Muscle of arm (tissue), 12 donors: ENCODE results near the gene LZTFL1. TPM values are rescaled to one million over a fixed set of nuclear protein-coding genes. Genes with fewer than 3 reads are reported as not detected.

Experiments used
- DNase-seq: peaks from one replicate; pipeline ENCODE4 v3.0.0-alpha.2; 2013
- polyA plus RNA-seq, 12 donors: library from polyadenylated mRNA; unstranded; fragments of 120-200 nt; gene quantifications; one replicate each; pipeline ENCODE4 v1.2.1, GENCODE V29; 2013; ENCODE audit not compliant: insufficient read length in 12 of 12

LZTFL1 gene
- polyA plus RNA-seq, 12 donors = 12.5 to 38.8 (median 18.0) TPM; not detected in 1

GRCh38 chr3:45816544-45816943 lies 25.4 kb downstream of the LZTFL1 start:
- DNase-seq = no peak

GRCh38 chr3:45814322-45814721 lies 27.6 kb downstream of the LZTFL1 start:
- DNase-seq = no peak

GRCh38 chr3:45807681-45808540 lies 34.0 kb downstream of the LZTFL1 start:
- no peak for DNase-seq

DNA sequence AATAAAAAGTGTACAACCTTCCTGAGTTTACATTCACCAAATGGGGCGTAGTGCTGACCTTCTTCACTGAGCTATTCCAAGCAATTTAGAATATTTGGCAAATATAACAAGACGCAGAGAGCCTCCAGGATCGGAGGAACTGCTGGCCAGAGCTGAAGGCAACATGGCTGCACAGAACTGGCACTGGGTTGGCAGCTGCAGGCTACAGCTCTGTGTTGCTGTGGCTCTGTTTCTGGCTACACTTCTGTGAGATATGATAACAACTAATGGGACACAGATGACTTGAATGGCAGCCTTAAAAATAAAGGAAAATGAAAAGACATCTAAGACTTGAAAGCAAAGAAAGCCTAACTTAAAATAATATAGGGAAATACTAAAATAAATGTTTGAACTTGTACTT lies 34.8 kb downstream of the LZTFL1 start:
- DNase-seq = no peak

DNA sequence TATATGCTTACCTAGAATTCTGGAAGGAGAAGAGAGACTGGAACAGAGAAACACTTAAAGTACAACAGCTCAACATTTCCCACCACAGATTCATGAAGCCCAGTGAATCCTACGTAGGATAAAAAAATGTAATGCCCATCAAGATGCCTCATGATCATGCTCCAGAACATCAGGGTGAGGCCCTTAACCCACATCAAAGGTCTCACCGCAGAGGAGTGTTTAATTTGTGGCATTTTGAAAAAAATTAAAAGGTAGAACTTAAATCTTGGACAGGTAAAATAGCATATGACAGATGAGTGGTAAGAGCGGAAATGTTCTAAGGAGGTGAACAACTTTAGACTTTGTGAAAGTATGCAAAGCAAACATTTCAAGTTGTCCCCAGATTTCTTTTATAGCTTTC lies 35.8 kb downstream of the LZTFL1 start:
- no peak for DNase-seq

- DNase-seq = no peak
Measured at GRCh38 chr3:45803252-45803935, 38.5 kb downstream of the LZTFL1 start.

DNA sequence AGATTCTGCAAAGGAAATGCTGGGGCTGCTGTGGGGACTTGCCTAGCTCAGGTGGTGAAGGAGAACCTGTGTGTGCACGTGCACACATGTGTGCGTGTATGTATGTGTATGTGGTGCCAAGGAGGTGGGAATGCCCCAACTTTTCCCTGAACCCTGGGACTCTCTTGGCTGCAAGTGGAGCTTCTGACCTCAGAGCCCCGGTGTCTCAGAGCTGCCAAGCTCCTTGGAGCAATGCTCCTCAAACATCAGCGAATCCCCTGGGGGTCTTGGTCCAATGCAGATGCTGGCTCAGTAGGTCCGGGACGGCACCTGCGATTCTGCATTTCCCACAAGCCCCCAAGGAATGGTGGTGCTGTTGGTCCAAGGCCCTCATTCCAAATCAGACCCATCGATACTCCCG lies 39.8 kb downstream of the LZTFL1 start:
- DNase-seq = no peak

- no peak for DNase-seq
Measured at GRCh38 chr3:45800611-45801010, 41.3 kb downstream of the LZTFL1 start.

- DNase-seq = no peak
Measured at GRCh38 chr3:45799586-45799985, 42.3 kb downstream of the LZTFL1 start.

DNA sequence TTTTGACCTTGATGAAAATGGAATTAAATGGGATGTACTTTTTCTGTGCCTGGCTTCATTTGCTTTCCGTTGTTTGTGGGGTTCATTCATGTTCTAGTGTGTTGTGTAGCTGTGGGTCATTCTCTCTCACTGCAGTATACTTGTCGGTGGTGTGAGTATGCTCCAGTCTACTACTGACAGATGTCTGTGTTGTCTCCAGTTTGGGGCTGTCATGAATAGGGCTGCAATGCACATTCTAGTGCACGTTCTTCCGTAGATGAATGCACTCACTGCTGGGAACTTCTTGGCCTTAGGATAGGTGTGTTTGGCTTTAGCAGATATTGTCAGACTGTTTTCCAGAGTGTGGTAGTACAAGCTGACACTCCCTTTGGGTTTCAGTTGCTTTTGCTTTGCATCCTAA lies 43.9 kb downstream of the LZTFL1 start:
- no peak for DNase-seq

DNA sequence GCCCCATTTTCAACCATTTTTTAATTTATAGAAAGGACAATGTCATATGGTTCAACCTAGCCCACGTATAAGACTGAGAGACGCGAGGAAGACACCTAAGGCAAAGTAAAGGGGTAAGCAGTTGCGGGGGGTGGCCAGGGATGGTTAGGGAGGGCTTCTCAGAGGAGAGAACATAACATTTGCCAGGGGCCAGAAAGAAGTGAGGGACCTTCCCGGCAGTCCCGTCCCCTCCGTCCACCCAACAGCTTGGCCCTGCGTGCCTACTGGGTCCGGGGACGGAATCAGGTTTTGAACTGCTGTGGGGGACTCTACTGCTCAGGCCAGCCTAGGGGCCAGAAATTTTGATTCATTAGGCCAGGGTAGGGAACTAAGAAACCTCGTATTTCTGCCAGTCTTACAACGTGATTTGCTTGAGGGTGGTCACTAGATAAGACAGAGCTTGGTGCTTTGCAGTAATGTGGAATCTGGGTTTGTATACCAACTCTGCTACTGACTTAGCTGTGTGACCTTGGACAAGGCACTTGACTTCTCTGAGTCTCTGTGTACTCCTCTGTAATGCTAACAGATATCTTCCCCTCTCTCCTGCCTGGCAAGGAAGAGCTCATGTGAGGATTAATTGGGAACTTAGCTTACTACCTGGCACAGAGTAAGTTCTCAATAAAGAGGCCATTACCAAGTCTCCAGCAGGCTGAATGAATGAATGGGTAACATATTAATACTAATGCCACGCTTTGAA lies 44.8 kb downstream of the LZTFL1 start:
- DNase-seq = no peak

- DNase-seq = no peak
Measured at GRCh38 chr3:45795882-45796765, 45.8 kb downstream of the LZTFL1 start, which contains the start of gene SLC6A20. SLC6A20 (minus strand) TSS chr3:45796536; CDS start chr3:45796419, 117 bp downstream.

GRCh38 chr3:45795509-45795881 lies 46.4 kb downstream of the LZTFL1 start:
- no peak for DNase-seq

GRCh38 chr3:45794660-45795059 lies 47.3 kb downstream of the LZTFL1 start:
- DNase-seq = no peak

- DNase-seq = no peak
Measured at GRCh38 chr3:45794177-45794560, 47.8 kb downstream of the LZTFL1 start.

DNA sequence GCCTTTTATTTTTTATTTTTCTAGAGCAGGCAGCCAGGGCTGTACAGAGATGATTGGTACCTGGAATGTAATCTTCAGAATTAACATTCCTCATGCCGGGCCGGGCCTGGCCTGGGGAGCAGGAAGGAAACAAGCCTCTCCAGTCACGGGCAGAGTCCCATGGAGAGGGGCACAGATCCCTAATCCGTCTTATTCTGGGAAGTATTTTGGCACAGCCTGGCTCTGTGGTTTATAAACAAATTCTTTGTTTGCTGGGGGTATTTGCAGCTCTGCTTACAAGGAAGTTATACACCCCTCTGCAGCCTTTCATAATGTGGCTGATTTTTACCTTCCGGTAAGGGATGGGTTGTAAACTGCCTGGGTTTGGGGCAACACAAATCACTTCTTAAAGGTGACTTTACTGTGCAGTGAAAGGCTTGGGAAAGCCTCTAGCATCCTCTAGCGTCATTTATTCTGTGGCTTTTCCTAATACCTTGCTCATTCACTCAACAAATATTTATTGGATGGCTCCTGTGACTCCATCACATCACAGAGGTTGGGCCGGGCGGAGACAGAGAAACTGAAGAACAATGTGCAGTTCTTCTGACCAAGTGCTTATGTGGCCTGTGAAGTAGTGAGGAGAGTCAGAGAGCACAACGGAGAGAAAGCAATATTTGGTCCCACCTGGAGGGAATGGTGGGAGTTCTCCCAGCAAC lies 48.3 kb downstream of the LZTFL1 start:
- no peak for DNase-seq

- DNase-seq = no peak
Measured at GRCh38 chr3:45792516-45793172, 49.3 kb downstream of the LZTFL1 start.

- DNase-seq = no peak
Measured at GRCh38 chr3:45792036-45792435, 49.9 kb downstream of the LZTFL1 start.

DNA sequence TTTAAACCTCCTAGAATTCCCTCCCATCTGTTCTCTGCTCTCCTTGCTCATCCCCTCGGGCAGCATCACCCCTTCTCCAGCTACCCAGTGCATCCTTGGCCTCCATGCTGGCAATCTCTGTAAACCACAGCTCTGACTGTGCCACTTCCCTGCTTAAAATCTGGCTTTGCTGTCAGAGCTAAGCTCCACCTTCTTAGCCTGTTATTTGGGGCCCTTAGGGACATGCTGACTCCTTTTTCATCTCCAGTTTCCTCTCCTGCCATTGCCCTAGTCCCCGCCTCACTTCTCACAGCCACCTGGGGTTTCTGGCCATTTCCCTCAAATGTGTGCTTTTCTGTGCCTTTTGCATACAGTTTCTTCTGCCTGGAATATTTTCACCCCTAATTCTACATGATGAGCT lies 51.3 kb downstream of the LZTFL1 start:
- DNase-seq = no peak

DNA sequence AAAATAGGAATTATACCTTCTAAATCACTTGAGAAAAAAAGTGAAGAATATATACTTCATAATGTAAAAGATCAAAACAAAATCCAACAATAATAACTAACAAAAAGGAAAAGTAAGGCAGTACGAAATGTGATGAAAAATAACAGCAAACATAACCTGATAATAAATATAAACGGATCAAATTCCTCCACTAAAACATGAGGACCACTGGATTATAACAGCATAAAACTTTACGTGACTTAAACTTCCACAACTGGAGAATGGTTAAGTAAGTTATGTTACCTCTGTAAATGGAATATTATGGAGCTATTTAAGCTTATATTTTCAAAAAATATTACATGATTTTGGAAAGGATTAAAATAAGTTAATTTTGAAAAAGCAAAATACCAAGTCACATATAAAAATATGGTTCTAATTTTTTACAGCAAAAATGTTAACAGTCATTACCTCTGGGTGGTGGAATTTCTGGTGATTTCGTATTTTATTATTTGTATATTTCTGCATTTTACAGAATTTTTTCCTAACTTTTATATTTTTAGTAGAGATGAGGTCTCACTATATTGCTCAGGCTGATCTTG lies 52.6 kb downstream of the LZTFL1 start:
- no peak for DNase-seq
